GM19328 (cell line): ENCODE results near the gene TSR1.
"Not testable (repeated sequence)": the region's sequence is repeated elsewhere in the genome, so short reads cannot be mapped to it uniquely, and the experiment has no call there.

ENCODE experiments used
- ATAC-seq: cut with Tn5 transposase; IDR thresholded peaks from one replicate; pipeline ENCODE4 v1.9.1; 2021; ENCODE audit warnings: mild to moderate bottlenecking, moderate library complexity; ENCODE audit not compliant: unreplicated experiment

The TSR1 gene

DNA sequence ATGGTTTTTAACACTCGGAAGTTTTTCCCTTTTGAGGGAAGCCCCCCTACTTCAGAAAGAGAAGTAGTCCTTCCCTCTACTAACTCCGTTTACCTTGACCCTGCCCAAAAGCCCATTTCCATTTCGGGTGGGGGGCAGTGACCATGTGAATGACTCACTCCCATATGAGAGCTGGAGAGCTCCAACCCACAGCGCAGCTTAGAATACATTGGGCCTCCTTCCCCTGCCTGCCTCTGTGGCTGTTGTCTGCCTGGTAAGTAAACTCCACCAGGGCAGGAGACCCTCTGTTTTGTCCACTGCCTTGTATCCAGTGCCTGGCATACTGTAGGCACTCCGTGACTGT, 2.0 kb upstream of the TSR1 start:
- ATAC-seq, result no peak

DNA sequence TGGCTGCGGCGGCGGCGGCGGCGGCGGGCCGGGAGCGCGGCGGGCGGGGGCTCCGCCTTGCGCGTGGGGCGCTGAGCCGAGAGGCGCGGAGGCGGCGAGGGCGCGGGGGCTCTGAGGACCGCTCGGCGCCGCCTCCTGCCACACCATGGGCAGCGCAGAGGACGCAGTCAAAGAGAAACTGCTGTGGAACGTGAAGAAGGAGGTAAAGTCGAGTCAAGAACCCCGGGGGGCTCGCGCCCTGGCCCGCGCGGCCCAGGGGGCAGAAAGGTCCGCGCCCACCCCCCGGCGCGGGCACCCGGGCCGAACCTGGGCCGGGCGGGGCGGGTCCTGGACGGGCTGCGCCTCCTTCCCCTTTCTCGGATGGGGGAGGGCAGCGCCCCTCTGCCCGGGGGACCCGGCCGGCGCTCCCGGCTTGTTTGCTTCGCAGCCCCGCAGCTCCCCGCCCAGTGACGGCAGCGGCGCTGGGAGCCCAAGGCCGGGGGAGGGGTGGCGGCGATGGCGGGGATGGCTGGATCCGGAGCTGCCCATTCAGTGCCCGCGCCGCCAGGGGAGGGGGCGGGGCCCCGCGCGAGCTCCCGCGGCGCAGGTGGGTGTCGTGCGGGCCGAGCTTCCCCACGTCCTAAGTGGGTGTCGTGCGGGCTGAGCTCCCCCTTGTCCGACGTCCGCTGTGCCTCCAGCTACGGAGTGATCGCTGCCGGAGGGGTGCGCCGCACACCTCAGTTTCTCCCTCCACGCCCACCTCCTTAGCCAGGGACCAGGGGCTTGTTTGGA, 1.5 kb upstream of the TSR1 start:
- ATAC-seq, result no peak

DNA sequence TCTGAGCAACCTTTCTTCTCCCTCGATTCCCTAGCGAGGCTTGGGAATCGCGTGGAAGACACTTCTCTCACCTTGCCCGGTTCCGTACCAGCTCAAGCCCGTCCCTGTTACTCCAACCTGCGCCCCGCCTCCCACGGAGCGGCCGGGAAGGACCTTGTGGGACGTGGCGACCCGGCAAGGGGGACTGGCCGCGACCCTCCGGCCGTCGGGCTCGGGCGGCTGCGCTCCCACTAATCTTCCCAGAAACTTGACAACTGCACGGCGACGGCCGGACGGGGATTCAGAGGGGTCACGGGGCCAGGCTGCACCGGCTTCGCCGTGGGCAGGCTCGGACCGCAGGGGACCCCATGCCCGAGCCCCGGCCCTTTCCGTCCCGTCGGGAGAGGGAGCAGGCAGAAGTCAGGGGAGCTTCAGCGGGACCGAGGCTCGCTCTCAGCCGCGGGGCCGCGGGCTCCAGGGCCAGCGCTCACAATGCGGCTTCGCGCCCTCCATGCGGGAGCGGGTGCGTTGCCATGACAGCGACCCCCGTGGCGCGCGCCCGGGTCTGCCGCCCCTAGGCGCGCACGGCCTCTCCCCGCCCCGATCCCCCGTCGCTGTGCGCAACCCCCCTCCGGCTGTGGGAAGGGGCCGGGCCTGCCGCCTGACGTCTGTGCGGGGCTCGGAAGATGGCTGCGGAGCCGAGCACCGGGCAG, 741 bp upstream of the TSR1 start, which contains the start of gene SGSM2:
TSS of gene SGSM2 (plus strand) at position 650 of the 692 bp plus-strand sequence. CDS start 188 bp downstream, outside the sequence.
- peak; percentile 11 for ATAC-seq

DNA sequence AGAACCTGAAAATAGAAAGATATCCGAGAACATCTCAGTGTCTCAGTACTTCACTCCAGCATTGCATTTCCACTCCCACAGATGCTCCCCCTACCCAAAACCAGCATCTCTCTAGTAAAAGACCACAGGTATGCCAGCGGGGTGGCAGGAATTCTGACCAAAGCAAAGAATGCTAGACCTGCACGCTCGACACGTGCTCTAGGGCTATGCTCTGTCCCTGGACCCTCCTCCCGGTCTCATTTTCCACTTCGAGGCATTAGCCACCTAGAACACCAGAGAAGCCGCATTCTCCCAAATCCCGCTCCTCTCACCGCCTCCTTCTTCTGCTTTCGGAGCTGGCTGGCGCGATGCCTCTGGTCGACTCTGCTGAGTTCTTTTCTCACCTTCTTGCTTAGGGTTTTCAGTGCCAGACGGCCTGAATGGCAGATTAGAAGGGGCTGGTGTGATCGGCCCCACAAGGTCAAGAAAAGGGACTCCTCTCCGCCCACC, 487 bp downstream of the TSR1 start:
- no peak for ATAC-seq

DNA sequence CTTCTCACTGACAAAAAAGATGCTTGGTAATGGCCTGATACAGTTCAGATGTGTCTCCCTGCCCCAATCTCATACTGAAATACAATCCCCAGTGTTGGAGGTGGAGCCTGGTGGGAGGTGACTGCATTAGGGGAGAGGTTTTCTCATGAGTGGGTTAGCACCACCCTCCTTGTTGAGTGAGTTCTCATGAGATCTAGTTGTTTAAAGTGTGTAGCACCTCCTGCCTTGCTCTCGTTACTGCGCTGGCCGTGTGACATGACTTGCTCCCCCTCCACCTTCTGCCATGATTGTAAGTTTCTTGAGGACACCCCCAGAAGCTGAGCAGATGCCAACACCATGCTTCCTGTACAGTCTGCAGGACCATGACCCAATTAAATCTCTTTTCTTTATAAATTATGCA, 5.0 kb downstream of the TSR1 start:
- no peak for ATAC-seq

DNA sequence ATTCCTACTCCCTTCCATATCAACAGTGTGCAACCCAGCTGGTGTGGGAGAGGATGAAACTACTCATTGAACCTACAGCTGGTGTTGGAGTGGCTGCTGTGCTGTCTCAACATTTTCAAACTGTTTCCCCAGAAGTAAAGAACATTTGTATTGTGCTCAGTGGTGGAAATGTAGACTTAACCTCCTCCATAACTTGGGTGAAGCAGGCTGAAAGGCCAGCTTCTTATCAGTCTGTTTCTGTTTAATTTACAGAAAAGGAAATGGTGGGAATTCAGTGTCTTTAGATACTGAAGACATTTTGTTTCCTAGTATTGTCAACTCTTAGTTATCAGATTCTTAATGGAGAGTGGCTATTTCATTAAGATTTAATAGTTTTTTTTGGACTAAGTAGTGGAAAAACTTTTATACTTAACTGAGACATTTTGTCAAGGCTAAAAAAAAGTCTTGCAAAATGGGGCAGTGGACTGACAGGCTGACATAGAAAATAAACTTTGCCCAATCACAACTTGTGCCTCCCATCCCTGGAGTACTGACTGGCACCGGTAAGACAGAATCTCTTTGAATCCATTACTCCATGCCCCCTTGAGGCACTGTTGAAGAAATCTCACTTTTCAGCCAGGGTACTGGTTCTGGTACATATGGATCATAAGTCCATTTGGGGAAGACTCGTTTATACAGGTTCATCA, 12.5 kb downstream of the TSR1 start:
- ATAC-seq, result no peak

DNA sequence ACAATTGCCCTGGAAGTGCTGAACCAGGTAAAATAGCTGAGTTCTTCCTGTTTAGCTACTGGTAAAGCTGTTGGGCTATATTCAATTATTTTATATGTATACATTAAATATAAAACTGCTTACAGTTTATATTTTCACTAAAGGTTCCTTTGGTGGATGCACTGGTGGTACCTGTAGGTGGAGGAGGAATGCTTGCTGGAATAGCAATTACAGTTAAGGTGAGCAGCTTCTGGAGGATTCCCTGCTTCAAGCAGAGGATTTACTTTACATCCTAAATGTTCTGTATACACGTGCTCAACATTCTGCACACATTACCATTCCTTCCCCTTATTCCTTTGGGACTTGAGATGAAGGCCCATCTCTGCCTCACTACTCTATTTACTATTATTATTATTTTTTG, 14.9 kb downstream of the TSR1 start:
- no peak for ATAC-seq

DNA sequence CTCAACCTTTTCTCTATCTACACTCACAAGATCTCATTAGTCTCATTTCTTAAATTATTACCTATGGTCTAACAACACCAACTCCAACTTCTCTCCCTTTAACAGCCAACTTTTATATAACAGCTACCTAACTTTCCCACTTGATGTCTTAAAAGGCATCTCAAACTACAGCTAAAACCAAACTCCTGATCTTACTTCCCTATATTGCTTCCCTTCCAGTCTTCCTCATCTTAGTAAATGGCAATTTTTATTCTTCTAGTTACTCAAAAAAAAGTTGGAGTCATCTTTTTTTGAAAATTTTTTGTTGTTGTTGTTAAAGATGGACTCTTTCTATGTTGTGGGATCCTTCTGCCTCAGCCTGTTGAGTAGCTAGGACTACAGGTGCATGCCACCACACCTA, 17.2 kb downstream of the TSR1 start:
- no peak for ATAC-seq

DNA sequence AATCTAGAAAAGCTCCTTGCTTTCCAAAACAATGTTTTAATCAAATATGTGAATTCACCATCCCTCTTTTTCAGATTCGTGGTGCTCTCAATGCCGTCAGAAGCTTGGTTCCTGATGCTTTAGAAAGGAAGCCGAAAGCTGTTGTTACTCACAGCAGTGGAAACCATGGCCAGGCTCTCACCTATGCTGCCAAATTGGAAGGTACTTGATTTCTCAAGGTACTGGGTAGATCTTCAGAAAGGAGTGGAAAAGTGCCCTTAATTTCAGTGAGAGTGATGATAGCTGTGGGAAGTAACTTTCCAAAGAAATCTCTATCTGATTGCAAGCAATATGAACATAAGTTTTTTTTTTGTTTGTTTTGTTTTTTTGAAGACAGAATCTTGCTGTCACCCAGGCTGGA, 18.5 kb downstream of the TSR1 start:
- no peak for ATAC-seq

DNA sequence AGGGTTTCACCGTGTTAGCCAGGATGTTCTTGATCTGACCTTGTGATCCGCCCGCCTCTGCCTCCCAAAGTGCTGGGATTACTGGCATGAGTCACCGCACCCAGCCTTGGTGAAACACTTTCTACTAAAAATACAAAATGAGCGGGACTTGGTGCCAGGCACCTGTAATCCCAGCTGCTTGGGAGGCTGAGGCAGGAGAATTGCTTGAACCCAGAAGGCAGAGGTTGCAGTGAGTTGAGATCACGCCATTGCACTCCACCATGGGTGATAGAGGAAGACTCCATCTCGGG, 19.4 kb downstream of the TSR1 start:
- ATAC-seq, result not testable (repeated sequence)

DNA sequence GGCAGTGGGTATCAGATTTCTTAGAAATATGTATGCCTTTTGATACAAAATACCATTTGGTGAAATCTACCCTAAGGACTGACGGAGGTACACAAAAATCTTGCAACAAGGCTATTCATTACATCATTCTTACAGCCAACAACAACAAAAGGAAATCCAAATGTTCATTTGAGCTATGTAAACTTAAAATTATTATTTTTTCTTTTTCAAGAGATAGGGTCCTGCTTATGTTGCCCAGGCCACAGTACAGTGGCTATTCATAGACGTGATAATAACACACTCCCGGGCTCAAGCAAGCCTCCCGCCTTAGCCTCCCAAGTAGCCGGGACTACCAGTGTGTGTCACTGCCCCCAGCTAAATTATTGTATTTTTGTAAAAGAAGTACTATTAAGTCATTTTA, 23.5 kb downstream of the TSR1 start:
- ATAC-seq, result no peak

DNA sequence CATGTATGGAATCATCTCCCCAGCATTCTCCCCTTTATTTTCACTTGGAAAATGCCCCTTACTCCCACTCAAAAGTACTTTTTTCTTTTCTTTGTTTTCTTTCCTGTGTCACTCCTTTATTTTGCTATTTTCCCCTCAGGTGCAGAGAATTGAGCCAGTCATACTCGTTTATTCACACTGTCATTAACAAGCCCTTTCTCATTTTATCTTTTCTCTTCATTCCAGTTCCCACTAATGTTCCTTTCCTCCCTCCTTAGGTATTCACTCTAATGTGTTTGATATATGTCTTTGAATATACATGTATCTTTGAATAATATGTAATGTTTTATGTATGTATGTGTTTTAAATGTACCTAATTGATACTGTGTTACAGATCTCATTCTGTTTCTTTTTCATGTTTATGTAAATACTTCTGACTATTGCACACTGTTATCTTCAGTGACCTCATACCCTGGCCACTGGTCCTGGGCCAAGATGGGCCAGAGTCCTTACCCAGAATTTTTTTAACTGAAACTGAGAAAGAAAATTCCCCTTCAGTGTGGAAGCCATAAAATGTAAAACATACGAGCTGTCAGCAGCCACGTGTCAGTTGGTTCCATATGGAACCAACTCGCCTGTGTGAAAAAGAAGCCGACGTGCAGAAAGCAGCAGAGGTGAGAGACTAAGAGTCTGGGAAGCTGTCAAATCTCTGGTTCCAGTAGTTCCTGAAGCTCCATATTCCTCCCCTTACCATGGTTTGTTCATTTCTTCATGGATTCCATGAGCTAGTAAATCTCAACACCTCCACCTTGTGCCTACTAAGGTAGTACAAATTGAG, 26.7 kb downstream of the TSR1 start:
- ATAC-seq, result no peak

DNA sequence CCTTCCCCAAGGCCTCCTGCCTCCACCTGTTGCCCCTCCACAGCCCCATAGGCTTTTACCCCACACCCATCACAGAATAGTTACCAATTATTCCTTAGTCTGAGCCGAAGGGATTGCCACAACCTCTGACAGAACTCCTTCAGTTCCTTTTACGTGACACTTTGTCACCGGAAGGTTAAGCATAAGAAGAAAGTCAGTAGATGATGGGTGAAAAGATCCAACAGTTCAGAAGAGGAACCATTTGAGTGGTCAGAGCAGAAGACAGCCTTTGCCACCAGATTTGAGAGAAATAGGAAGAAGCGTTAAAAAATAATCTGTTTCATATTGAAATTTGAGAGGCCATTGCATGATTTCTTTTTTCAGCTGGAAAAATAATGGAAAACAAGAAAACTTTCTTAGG, 31.3 kb downstream of the TSR1 start:
- ATAC-seq, result no peak

DNA sequence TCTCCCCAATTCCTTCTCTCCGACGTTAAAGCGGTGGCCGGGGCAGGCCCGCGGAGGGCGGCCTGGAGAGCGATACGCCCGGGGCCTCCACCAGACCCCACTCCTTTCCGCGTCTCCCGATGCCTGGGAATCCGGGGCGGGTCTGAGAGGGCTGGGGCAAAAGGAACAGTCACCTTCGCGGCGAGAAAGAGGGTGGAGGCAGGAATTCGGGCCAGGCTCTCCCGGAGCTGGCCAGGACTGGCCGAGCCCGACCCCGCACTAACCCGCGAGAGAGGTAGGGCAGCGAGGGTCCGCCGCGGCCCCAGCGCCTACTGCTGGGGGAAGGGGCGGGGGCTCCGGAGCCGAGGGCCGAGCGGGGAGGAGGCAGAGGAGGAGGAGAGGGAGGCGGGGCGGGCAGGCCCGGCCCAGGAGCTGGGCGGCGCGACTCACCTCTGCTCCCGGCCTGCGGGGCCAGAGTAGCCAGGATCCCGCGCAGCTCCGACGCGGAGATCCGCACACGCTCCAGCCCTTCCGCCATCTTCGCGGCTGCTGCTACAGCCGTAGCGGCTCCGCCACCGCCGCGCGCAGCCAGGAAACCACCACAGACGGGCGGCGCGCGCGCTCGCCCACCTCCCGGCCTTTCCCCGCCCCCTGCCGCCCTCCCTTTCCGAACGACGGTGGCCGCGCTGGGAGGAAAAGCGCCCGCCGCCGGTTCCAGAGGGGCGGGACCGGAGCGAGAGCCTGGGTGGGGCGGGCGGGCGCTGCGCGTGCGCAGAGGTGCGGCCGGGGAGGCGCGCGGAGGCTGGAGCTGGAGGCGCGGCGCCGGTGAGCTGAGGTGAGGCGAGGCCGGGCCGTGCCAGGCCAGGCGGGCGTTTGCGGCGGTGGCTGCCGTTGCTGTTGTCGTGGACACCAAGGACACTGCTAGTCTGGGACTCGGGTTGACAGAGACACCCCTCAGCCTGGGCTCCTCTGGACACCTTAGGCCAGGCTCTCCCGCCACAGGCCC, 32.8 kb downstream of the TSR1 start, which contains the start of the genes SMG6 and SRR:
TSS of gene SMG6 (minus strand) at position 582 of the 985 bp plus-strand sequence. CDS start at position 517, 65 bp downstream.
TSS of gene SRR (plus strand) at position 747 of the 985 bp plus-strand sequence. CDS start 11,611 bp downstream, outside the sequence.
- ATAC-seq, result peak; percentile 84

DNA sequence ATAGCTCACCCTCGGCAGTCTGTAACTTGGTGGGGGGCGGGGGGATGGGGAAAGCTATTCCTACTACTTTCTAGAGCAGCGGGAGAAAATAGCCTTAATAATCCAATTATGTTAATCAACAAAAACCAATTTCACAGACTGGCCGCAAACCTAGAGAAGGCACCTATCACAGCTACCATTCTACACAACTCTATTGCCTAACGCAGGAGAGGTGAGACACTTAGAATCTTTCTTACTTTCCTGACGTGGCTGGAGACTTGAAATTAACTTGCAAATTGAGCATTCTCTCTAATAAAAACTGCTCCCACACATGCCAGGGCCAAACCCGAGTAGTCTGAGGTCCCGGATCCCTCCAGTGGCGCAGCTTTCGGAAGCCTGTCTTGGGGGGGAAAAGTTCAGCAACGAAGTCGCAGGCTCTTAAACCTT, 33.5 kb downstream of the TSR1 start:
- ATAC-seq, result no peak

DNA sequence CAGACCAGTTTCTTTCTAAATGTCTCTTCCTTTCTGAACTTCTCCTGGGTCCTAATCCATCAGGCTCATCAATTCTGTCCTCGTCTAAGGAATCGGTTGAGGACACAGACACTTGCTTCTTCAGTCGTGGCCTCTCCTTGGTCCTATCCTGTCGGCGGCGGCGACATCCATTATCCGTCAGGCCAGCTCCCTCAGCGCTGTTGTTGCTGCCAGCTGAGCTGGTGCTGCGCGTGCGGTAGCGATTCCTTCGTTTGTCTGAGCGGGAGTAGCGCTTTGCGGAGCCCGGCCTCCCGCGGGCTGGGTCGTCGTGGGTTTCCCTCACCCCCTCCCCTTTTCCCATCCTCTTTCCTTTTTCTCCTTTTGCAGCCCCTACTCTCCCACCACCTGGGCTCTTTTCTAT, 36.5 kb downstream of the TSR1 start:
- ATAC-seq, result no peak

DNA sequence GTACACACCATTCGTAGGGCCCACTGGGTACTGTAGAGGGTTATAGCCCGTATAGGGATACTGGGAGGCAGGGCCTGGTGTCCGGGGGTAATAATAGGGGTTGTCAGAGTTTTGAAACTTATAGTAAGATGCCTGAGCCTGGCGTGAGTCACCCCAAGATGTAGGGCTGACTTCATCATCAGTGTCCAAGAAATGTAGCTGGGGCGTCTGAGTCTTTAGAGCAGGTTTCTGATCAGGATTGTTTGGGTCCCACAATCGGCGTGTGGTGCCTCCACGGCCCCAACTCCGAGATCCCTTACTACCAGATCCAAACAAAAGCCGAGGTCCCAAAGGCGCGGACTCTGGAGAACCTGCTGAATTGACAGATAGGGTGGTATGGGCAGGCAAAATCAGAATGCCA, 37.1 kb downstream of the TSR1 start:
- no peak for ATAC-seq

DNA sequence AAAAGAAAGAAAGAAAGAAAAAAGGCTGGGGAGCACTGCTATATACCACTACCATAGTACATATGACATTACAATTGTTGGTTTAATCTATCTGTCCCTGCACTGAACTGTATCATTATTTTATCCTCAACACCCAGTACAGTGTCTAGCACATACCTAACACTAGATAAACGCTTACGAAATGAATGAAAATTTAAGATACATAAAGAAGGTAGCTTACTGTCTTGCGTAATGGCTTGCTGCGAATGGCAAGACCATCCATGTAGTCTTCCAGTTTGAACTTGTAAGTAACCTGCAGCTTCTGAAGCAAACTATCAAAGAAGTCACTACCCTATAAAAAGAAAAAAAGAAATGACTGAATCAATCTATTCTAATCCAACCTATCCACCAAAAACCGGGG, 39.2 kb downstream of the TSR1 start:
- no peak for ATAC-seq

DNA sequence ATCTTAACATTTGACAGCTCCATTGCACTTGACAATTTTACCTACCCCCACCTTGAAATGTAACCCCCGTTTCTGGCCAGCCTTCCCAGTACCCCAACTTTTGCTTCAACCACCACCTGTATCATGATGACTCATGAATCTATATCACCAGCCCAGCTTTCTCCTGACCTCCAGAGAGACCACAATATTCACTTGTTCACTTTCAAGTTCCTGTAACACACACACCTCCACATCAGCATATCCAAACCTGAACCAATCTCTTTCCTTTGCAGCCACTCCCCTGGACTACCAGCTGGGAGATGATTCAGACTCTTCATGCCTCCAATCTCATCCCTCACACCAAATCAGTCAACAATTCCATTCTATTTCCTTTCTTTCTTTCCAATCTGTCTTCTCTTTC, 40.7 kb downstream of the TSR1 start:
- no peak for ATAC-seq

DNA sequence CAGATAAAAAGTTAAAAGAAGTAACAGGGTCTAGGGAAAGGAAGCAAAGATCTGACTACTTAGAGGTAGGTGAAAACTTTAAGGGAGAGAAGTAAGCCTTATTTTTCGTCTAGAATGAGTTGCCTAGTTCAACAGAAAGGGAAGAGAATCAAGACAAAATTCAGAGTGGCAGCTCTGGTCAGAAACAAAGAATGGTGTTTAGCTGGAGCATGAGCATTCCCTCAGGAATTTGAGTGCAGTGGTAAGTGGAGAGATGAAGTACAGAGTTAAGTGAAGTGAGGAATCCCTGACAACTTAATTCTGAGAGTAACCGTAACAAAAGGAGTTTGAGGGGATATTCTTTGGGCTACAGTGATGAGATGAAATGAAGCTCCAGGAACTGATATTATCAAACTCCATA, 44.2 kb downstream of the TSR1 start:
- no peak for ATAC-seq
